HepG2 (cell line): ENCODE measurements around the gene TBC1D10B. TPM values are rescaled to one million over a fixed set of nuclear protein-coding genes. Genes with fewer than 3 reads are reported as not detected.

Experiments
- ATAC-seq: fragments of 200-7000 bp; cut with Tn5 transposase; 3 replicates; pipeline ENCODE4 v1.9.1; 2020; ENCODE audit warnings: mild to moderate bottlenecking, moderate library complexity
- BruUV-seq: library from RNA; stranded (reverse); fragments of 400-500 nt; replicated peaks from 2 replicates; lab custom pipeline; 2021; lab: Mats Ljungman, UMichigan
- CTCF ChIA-PET: fragments of 300-600 bp; formaldehyde crosslinking; extraction: SDS; loops from one replicate; lab custom pipeline; 2021; ENCODE audit warnings: low total read pairs, inconsistent platforms, low intra/inter-chr PET ratio; lab: Yijun Ruan, JAX
- POLR2A ChIA-PET: fragments of 350-600 bp; sonication (Branson Sonifier 250); formaldehyde crosslinking; loops from one replicate; lab custom pipeline; 2020; ENCODE audit warnings: antibody characterized with exemption, inconsistent platforms; lab: Yijun Ruan, JAX
- DNase-seq: peaks from one replicate; pipeline ENCODE4 v3.0.0-alpha.2; 2015; ENCODE audit warnings: low spot score
- FAIRE-seq: peaks from 3 replicates; lab custom pipeline; 2011; peaks lifted over from hg19 to GRCh38; lab: Jason Lieb, UNC
- H2AFZ ChIP-seq: one replicate; pipeline ENCODE4 v1.6.1; 2011; ENCODE audit warnings: low read length, inconsistent platforms
- H3K27ac ChIP-seq: fragments of 300-600 bp; 3 replicates; pipeline ENCODE4 v1.8.0; 2011; ENCODE audit warnings: mixed run types, mild to moderate bottlenecking, mixed read lengths, low read length, inconsistent platforms; ENCODE audit not compliant: insufficient read depth; ENCODE audit errors: extremely low read length
- H3K27me3 ChIP-seq, 2 experiments: fragments of 200-600 bp in 1 of 2; 2 replicates in 1 of 2; 3 replicates in 1 of 2; pipeline versions ENCODE4 v1.6.0 to v1.8.0; 2011; ENCODE audit warnings: low read length in 2 of 2, mild to moderate bottlenecking in 2 of 2, moderate library complexity in 2 of 2, inconsistent platforms in 1 of 2; ENCODE audit not compliant: insufficient read depth in 2 of 2, control insufficient read depth in 1 of 2
- H3K36me3 ChIP-seq, 2 experiments: fragments of 200-600 bp in 1 of 2; replicated peaks in 1 of 2; 2 replicates in 1 of 2; 3 replicates in 1 of 2; pipeline versions ENCODE4 v1.5.1 to v1.8.0; 2011; ENCODE audit warnings: low read length in 2 of 2, inconsistent platforms in 1 of 2; ENCODE audit not compliant: insufficient read depth in 2 of 2, control insufficient read depth in 1 of 2
- H3K4me1 ChIP-seq: 2 replicates; pipeline ENCODE4 v1.5.1; 2012; ENCODE audit warnings: low read length, inconsistent platforms; ENCODE audit not compliant: insufficient read depth
- H3K4me2 ChIP-seq: 2 replicates; pipeline ENCODE4 v1.6.0; 2011; ENCODE audit warnings: low read depth, low read length, inconsistent platforms
- H3K4me3 ChIP-seq, 3 experiments: fragments of 200-600 bp in 1 of 3; sonication (generic), shearing (Covaris generic) in 1 of 3; replicated peaks in 1 of 3; 2 replicates each; pipeline ENCODE4 v1.5.1; 2011 to 2016; ENCODE audit warnings: low read length in 3 of 3, inconsistent platforms in 2 of 3, low read depth in 2 of 3, mild to moderate bottlenecking in 2 of 3, control low read depth in 1 of 3, mixed read lengths in 1 of 3; ENCODE audit not compliant: insufficient read depth in 1 of 3
- H3K79me2 ChIP-seq: one replicate; pipeline ENCODE4 v1.6.1; 2011; ENCODE audit warnings: low read length, inconsistent platforms; ENCODE audit not compliant: insufficient read depth
- H3K9ac ChIP-seq: 2 replicates; pipeline ENCODE4 v1.6.0; 2011; ENCODE audit warnings: mild to moderate bottlenecking, low read depth, low read length, inconsistent platforms; ENCODE audit not compliant: insufficient read depth
- H3K9me3 ChIP-seq: 2 replicates; pipeline ENCODE4 v1.5.1; 2012; ENCODE audit warnings: mild to moderate bottlenecking, low read length
- H4K20me1 ChIP-seq: 2 replicates; pipeline ENCODE4 v1.6.0; 2011; ENCODE audit warnings: inconsistent platforms, mild to moderate bottlenecking, low read length, moderate library complexity; ENCODE audit not compliant: insufficient read depth
- AGO1 ChIP-seq: fragments of 200-400 bp; formaldehyde crosslinking; IDR thresholded peaks from 2 replicates; pipeline ENCODE4 v1.6.1; 2017; ENCODE audit warnings: mild to moderate bottlenecking, low read depth, low read length, moderate library complexity; ENCODE audit not compliant: poor library complexity, severe bottlenecking
- CSRNP1 ChIP-seq: sonication (generic); formaldehyde crosslinking; IDR thresholded peaks from 2 replicates; pipeline ENCODE4 v1.8.1; 2023; ENCODE audit warnings: mild to moderate bottlenecking, missing genetic modification reagents
- DBP ChIP-seq: sonication (generic); formaldehyde crosslinking; IDR thresholded peaks from 2 replicates; pipeline ENCODE4 v1.4.0; 2020; ENCODE audit warnings: missing genetic modification reagents; ENCODE audit errors: not compliant biosample characterization
- HBP1 ChIP-seq: IDR thresholded peaks from 2 replicates; pipeline ENCODE4 v1.6.1; 2016; ENCODE audit warnings: low read depth, control low read depth
- HNRNPH1 ChIP-seq: fragments of 200-400 bp; formaldehyde crosslinking; optimal IDR thresholded peaks from 2 replicates; pipeline ENCODE3; 2017; ENCODE audit warnings: mild to moderate bottlenecking, low read depth, low read length
- KDM2A ChIP-seq: sonication (generic); formaldehyde crosslinking; IDR thresholded peaks from 2 replicates; pipeline ENCODE4 v1.4.0; 2020; ENCODE audit warnings: low read depth, missing genetic modification reagents, borderline replicate concordance
- NR2F6 ChIP-seq, 2 experiments: IDR thresholded peaks; 2 replicates each; pipeline ENCODE4 v1.6.1; 2016; ENCODE audit warnings: antibody characterized with exemption in 1 of 2, mild to moderate bottlenecking in 1 of 2
- ZBTB14 ChIP-seq: sonication (generic); formaldehyde crosslinking; IDR thresholded peaks from 2 replicates; pipeline ENCODE4 v1.4.0; 2020; ENCODE audit warnings: missing genetic modification reagents
- ZFP36L1 ChIP-seq: sonication (generic); formaldehyde crosslinking; IDR thresholded peaks from 2 replicates; pipeline ENCODE4 v1.8.0; 2022; ENCODE audit warnings: mild to moderate bottlenecking, missing genetic modification reagents, moderate library complexity
- ZMAT5 ChIP-seq: sonication (generic); formaldehyde crosslinking; IDR thresholded peaks from 2 replicates; pipeline ENCODE4 v1.5.0; 2020; ENCODE audit warnings: mild to moderate bottlenecking, low read depth, missing genetic modification reagents, borderline replicate concordance
- ZNF205 ChIP-seq: IDR thresholded peaks from 2 replicates; pipeline ENCODE4 v1.6.1; 2018; ENCODE audit warnings: missing biosample characterization, missing genetic modification reagents
- ZNF281 ChIP-seq: sonication (generic); formaldehyde crosslinking; IDR thresholded peaks from 2 replicates; pipeline ENCODE4 v1.4.0; 2020; ENCODE audit warnings: missing genetic modification reagents, borderline replicate concordance
- ZNF331 ChIP-seq: sonication (generic); formaldehyde crosslinking; IDR thresholded peaks from 2 replicates; pipeline ENCODE4 v1.4.0; 2020; ENCODE audit warnings: missing genetic modification reagents
- WGBS: methylation state at CpG from one replicate; pipeline ENCODE4 v1.1.6; 2017; ENCODE audit warnings: low lambda C conversion rate; 5-methylcytosine and 5-hydroxymethylcytosine counted together
- in situ Hi-C: cut with HindIII; loops from 2 replicates; pipeline ENCODE4 v1.10.0; 2017; ENCODE audit warnings: low pct_unique_long_range_greater_than_20kb; ENCODE audit not compliant: extremely low pct_ligation_motif_present
- intact Hi-C: fragments of 100-400 bp; cut with micrococcal nuclease; formaldehyde crosslinking; loops from one replicate; pipeline ENCODE4 v1.10.0; 2022; ENCODE audit not compliant: unreplicated experiment
- polyA plus RNA-seq, 8 experiments: library from polyadenylated mRNA; depleted of rRNA in 3 of 8; stranded (reverse) in 7 of 8; unstranded in 1 of 8; fragments of >200 nt; fragmentation: Illumina TruSeq in 4 of 8; extraction: Trizol in 4 of 8; gene quantifications; 2 replicates each; pipeline versions ENCODE4 v1.2.1 to v1.2.3, GENCODE V29; 2011 to 2016; ENCODE audit warnings: low read depth in 4 of 8, missing spikeins in 1 of 8, mixed read lengths in 1 of 8; ENCODE audit not compliant: insufficient read depth in 1 of 8
- total RNA-seq, 5 experiments: library from RNA; depleted of rRNA; stranded (reverse); fragments of >200 nt; fragmentation: Illumina TruSeq; extraction: Trizol; gene quantifications; 2 replicates each; pipeline ENCODE4 v1.2.3, GENCODE V29; 2016; ENCODE audit warnings: low read depth in 1 of 5

Gene TBC1D10B
- total and polyA plus RNA-seq, 2 of the 13 experiments (the other 11 are each of a cell fraction or from before 2014, with no cell fraction given), result 15.7 to 24.8 TPM

- POLR2A ChIA-PET, result interaction anchor here (1.9 kb wide), 1 partner anchor 9 kb away, joined by 7 read pairs; the partner anchor contains the start of gene ZNF771
- intact Hi-C loops (no loop called here), in situ Hi-C loops (no loop called here)
- Histone ChIP-seq H3K9me3 (no peaks in the 10 kb centered on the region), H4K20me1 (no peaks in the 10 kb centered on the region), H3K79me2 (peaks cover 5% of the 10 kb centered on the region), H2AFZ (no peak overlapping the region), H3K4me3 (no peak overlapping the region), H3K27ac (no peak overlapping the region), H3K27me3 (no peaks in the 10 kb centered on the region), H3K4me1 (peaks cover 10% of the 10 kb centered on the region; the same call in 1 of the 2 replicates), H3K4me2 (no peak overlapping the region), H3K36me3 (peaks cover 21 to 54% of the 10 kb centered on the region in 2 experiments), H3K9ac (no peak overlapping the region)
- DNase-seq (no peak), FAIRE-seq (peak; percentile 15), ATAC-seq (no peak)
- 97% methylated on average over 4 of the region's 4 CpGs for WGBS
- no TSS peak for BruUV-seq
- CTCF ChIA-PET, result no interaction called here
- no peak for TF ChIP-seq NR2F6 (IDR thresholded peaks at IDR 0.05)
- no peak for TF ChIP-seq NR2F6 (CRISPR knock-in tag; IDR thresholded peaks at IDR 0.05)
- TF ChIP-seq ZMAT5 (CRISPR knock-in tag), result no peak
- no peak for TF ChIP-seq AGO1
- TF ChIP-seq CSRNP1 (CRISPR knock-in tag), result no peak
- no peak for TF ChIP-seq ZNF281 (CRISPR knock-in tag)
- TF ChIP-seq ZNF205, result no peak
- TF ChIP-seq ZBTB14 (CRISPR knock-in tag), result no peak
- no peak for TF ChIP-seq ZFP36L1 (CRISPR knock-in tag)
- no peak for TF ChIP-seq HBP1 (CRISPR knock-in tag)
- no peak for TF ChIP-seq HNRNPH1
- TF ChIP-seq DBP (CRISPR knock-in tag), result no peak
- TF ChIP-seq ZNF331 (CRISPR knock-in tag), result no peak
- no peak for TF ChIP-seq KDM2A (CRISPR knock-in tag)
Observed at GRCh38 chr16:30416047-30416603, 45.8 kb upstream of the TBC1D10B start.
